Endothelial cell of umbilical vein (primary cell): ENCODE data around the gene CARD18. TPM values are rescaled to one million over a fixed set of nuclear protein-coding genes. Genes with fewer than 3 reads are reported as not detected.

Experiments
- BruUV-seq: library from RNA; stranded (reverse); fragments of 400-500 nt; replicated peaks from 2 replicates; lab custom pipeline; 2021; lab: Mats Ljungman, UMichigan
- CTCF ChIA-PET: fragments of 300-600, 350-600 bp; sonication (Branson Sonifier 250); formaldehyde crosslinking; loops from one replicate; lab custom pipeline; 2021; ENCODE audit warnings: antibody characterized with exemption, inconsistent platforms; lab: Charles Lee
- POLR2A ChIA-PET: fragments of 300-600, 350-600 bp; sonication (Branson Sonifier 250); formaldehyde crosslinking; loops from one replicate; lab custom pipeline; 2021; ENCODE audit warnings: antibody characterized with exemption, inconsistent platforms; lab: Charles Lee
- DNase-seq: peaks from one replicate; pipeline ENCODE4 v3.0.0-alpha.2; 2011; ENCODE audit warnings: low read depth, low spot score
- FAIRE-seq: peaks from 2 replicates; lab custom pipeline; 2011; peaks lifted over from hg19 to GRCh38; lab: Jason Lieb, UNC
- H2AFZ ChIP-seq: 2 replicates; pipeline ENCODE4 v1.6.0; 2012; ENCODE audit warnings: low read depth, low read length, control low read depth, inconsistent platforms
- H3K27ac ChIP-seq: 2 replicates; pipeline ENCODE4 v1.5.1; 2011; ENCODE audit warnings: low read depth, mild to moderate bottlenecking, control low read depth, low read length, moderate library complexity; ENCODE audit not compliant: insufficient read depth
- H3K27me3 ChIP-seq, 2 experiments: 2 replicates each; pipeline versions ENCODE4 v1.6.0 to v1.6.1; 2011; ENCODE audit warnings: low read length in 2 of 2, mixed read lengths in 1 of 2; ENCODE audit not compliant: control insufficient read depth in 2 of 2, insufficient read depth in 2 of 2
- H3K36me3 ChIP-seq, 2 experiments: 2 replicates in 1 of 2; 3 replicates in 1 of 2; pipeline ENCODE4 v1.5.1; 2011; ENCODE audit warnings: low read length in 2 of 2, mild to moderate bottlenecking in 1 of 2, moderate library complexity in 1 of 2; ENCODE audit not compliant: control insufficient read depth in 2 of 2, insufficient read depth in 2 of 2; ENCODE audit errors: extremely low read depth in 1 of 2
- H3K4me1 ChIP-seq: 3 replicates; pipeline ENCODE4 v1.5.1; 2011; ENCODE audit warnings: mild to moderate bottlenecking, low read length; ENCODE audit not compliant: control insufficient read depth, insufficient read depth; ENCODE audit errors: extremely low read depth
- H3K4me2 ChIP-seq: 2 replicates; pipeline ENCODE4 v1.6.1; 2011; ENCODE audit warnings: low read length, control low read depth, mixed read lengths; ENCODE audit not compliant: insufficient read depth
- H3K4me3 ChIP-seq, 3 experiments: fragments of 200-600 bp in 1 of 3; sonication (generic), shearing (Covaris generic) in 1 of 3; replicated peaks in 1 of 3; 2 replicates each; pipeline ENCODE4 v1.5.1; 2011 to 2016; ENCODE audit warnings: control low read depth in 3 of 3, low read length in 3 of 3, mild to moderate bottlenecking in 2 of 3, inconsistent platforms in 1 of 3, low read depth in 1 of 3, moderate library complexity in 1 of 3; ENCODE audit not compliant: insufficient read depth in 1 of 3
- H3K79me2 ChIP-seq: 2 replicates; pipeline ENCODE4 v1.6.0; 2012; ENCODE audit warnings: low read length, inconsistent platforms; ENCODE audit not compliant: control insufficient read depth, insufficient read depth
- H3K9ac ChIP-seq: replicated peaks from 2 replicates; pipeline ENCODE3; 2011; ENCODE audit warnings: low read length, control low read depth; ENCODE audit not compliant: insufficient read depth; ENCODE audit errors: extremely low read depth
- H3K9me1 ChIP-seq: replicated peaks from 3 replicates; pipeline ENCODE4 v1.6.0; 2011; ENCODE audit warnings: mild to moderate bottlenecking, low read length; ENCODE audit not compliant: control insufficient read depth, insufficient read depth; ENCODE audit errors: extremely low read depth
- H3K9me3 ChIP-seq: replicated peaks from 2 replicates; pipeline ENCODE4 v1.5.1; 2012; ENCODE audit warnings: low read length, inconsistent platforms; ENCODE audit not compliant: control insufficient read depth, insufficient read depth
- H4K20me1 ChIP-seq: replicated peaks from 2 replicates; pipeline ENCODE3; 2011; ENCODE audit warnings: mild to moderate bottlenecking, low read length; ENCODE audit not compliant: control insufficient read depth, insufficient read depth; ENCODE audit errors: extremely low read depth
- CTCF ChIP-seq, 2 donors: IDR thresholded peaks; 1 replicate in 1 of 2; 2 replicates in 1 of 2; pipeline ENCODE4 v1.5.1; 2011; ENCODE audit warnings: low read length in 2 of 2, mild to moderate bottlenecking in 2 of 2, moderate library complexity in 2 of 2, control low read depth in 1 of 2, inconsistent platforms in 1 of 2, low read depth in 1 of 2; ENCODE audit not compliant: insufficient read depth in 1 of 2; ENCODE audit errors: extremely low read depth in 1 of 2
- EZH2 ChIP-seq: IDR thresholded peaks from 2 replicates; pipeline ENCODE4 v1.6.1; 2012; ENCODE audit warnings: borderline replicate concordance, low read depth, mild to moderate bottlenecking, moderate library complexity, low read length, inconsistent platforms; ENCODE audit not compliant: severe bottlenecking
- FOS ChIP-seq: IDR thresholded peaks from 2 replicates; pipeline ENCODE4 v1.6.1; 2011; ENCODE audit warnings: mild to moderate bottlenecking, low read length, moderate library complexity, borderline replicate concordance; ENCODE audit not compliant: insufficient read depth
- GATA2 ChIP-seq: IDR thresholded peaks from 2 replicates; pipeline ENCODE4 v1.7.0; 2011; ENCODE audit warnings: low read depth, mild to moderate bottlenecking, moderate library complexity, mixed read lengths, low read length; ENCODE audit not compliant: insufficient read length, insufficient read depth
- JUN ChIP-seq: IDR thresholded peaks from 2 replicates; pipeline ENCODE4 v1.6.1; 2011; ENCODE audit warnings: borderline replicate concordance, low read depth; ENCODE audit not compliant: insufficient read length, insufficient read depth
- MAX ChIP-seq: IDR thresholded peaks from 2 replicates; pipeline ENCODE4 v1.6.1; 2011; ENCODE audit not compliant: insufficient read depth, insufficient read length
- MYC ChIP-seq: IDR thresholded peaks from one replicate; pipeline ENCODE4 v1.6.1; 2011; ENCODE audit warnings: mild to moderate bottlenecking, low read depth, low read length
- POLR2A ChIP-seq: IDR thresholded peaks from 2 replicates; pipeline ENCODE4 v1.6.1; 2012; ENCODE audit warnings: low read depth, mild to moderate bottlenecking, control low read depth, low read length
- POLR2AphosphoS5 ChIP-seq: IDR thresholded peaks from 2 replicates; pipeline ENCODE4 v1.6.1; 2012; ENCODE audit warnings: low read depth, mild to moderate bottlenecking, control low read depth, low read length, moderate library complexity; ENCODE audit not compliant: insufficient read depth
- dilution Hi-C: fragments of 300-500 bp; cut with MboI; formaldehyde crosslinking; loops from one replicate; pipeline ENCODE4 v1.15.0; 2019; ENCODE audit warnings: low sequenced_read_pairs; ENCODE audit not compliant: extremely low pct_ligation_motif_present
- intact Hi-C: fragments of 100-400 bp; cut with micrococcal nuclease; formaldehyde crosslinking; loops from one replicate; pipeline ENCODE4 v1.10.0; 2022
- polyA plus RNA-seq, 4 experiments: library from polyadenylated mRNA; depleted of rRNA in 3 of 4; stranded (reverse) in 3 of 4; unstranded in 1 of 4; fragments of >200 nt; gene quantifications; 2 replicates each; pipeline versions ENCODE4 v1.2.1 to v1.2.3, GENCODE V29; 2011 to 2012; ENCODE audit warnings: missing spikeins in 1 of 4
- total RNA-seq: library from RNA; stranded (reverse); gene quantifications from 2 replicates; pipeline ENCODE4 v1.2.3, GENCODE V29; 2021

The CARD18 gene
- total and polyA plus RNA-seq, 2 donors (not counting 3 experiments of a cell fraction or from before 2014, with no cell fraction given) = not detected

GRCh38 chr11:105167244-105167643 lies 27.7 kb upstream of the CARD18 start:
- no peak overlapping the region for H2AFZ ChIP-seq
- ChIA-PET CTCF (interaction anchor here (2.4 kb wide), 1 partner anchor 21 kb away, joined by 5 read pairs; no protein-coding TSS in a partner anchor), POLR2A (no interaction called here)
- dilution Hi-C loops = no loop called here
- H3K36me3 ChIP-seq = no peaks in the 10 kb centered on the region
- H3K79me2 ChIP-seq = no peaks in the 10 kb centered on the region
- no peak for TF ChIP-seq POLR2A
- no peak for TF ChIP-seq CTCF (IDR thresholded peaks at IDR 0.05; ENCODE audit: extremely low read depth in 1 of 2, insufficient read depth in 1 of 2, low read depth in 1 of 2, low read length in 2 of 2)
- TF ChIP-seq FOS = no peak
- no peak for TF ChIP-seq MAX
- TF ChIP-seq EZH2 = no peak
- TF ChIP-seq JUN = no peak
- no peak for TF ChIP-seq GATA2
- no peak for TF ChIP-seq MYC
- no peak for TF ChIP-seq POLR2AphosphoS5
- no peak overlapping the region for H3K4me3 ChIP-seq
- H3K27ac ChIP-seq = no peak overlapping the region
- peaks cover 13% of the 10 kb centered on the region for H3K4me1 ChIP-seq
- FAIRE-seq = no peak
- intact Hi-C loops = no loop called here
- no TSS peak for BruUV-seq
- no peak for DNase-seq
- H3K4me2 ChIP-seq = no peak overlapping the region
- no peaks in the 10 kb centered on the region for H3K27me3 ChIP-seq
- H4K20me1 ChIP-seq = no peaks in the 10 kb centered on the region
- no peak overlapping the region for H3K9ac ChIP-seq
- no peaks in the 10 kb centered on the region for H3K9me1 ChIP-seq
- H3K9me3 ChIP-seq = no peaks in the 10 kb centered on the region
